ENCODE results near the gene MAPKAPK2.

DNA sequence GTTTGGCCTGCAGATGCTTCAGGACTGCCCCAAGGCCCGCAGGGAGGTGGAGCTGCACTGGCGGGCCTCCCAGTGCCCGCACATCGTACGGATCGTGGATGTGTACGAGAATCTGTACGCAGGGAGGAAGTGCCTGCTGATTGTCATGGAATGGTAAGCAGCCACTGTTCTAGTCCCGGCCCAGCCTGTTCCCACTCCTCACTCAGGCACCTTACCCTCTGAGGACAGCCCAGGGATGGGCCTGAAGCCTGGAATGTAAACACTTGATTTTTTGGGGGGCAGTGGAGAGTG, 43.9 kb downstream of the MAPKAPK2 start:
- TF ChIP-seq, protein P1, sequence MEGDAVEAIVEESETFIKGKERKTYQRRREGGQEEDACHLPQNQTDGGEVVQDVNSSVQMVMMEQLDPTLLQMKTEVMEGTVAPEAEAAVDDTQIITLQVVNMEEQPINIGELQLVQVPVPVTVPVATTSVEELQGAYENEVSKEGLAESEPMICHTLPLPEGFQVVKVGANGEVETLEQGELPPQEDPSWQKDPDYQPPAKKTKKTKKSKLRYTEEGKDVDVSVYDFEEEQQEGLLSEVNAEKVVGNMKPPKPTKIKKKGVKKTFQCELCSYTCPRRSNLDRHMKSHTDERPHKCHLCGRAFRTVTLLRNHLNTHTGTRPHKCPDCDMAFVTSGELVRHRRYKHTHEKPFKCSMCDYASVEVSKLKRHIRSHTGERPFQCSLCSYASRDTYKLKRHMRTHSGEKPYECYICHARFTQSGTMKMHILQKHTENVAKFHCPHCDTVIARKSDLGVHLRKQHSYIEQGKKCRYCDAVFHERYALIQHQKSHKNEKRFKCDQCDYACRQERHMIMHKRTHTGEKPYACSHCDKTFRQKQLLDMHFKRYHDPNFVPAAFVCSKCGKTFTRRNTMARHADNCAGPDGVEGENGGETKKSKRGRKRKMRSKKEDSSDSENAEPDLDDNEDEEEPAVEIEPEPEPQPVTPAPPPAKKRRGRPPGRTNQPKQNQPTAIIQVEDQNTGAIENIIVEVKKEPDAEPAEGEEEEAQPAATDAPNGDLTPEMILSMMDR (IDR thresholded peaks at IDR 0.05 in 4 of 5, conservative IDR thresholded peaks at IDR 0.05 in 1 of 5) = no peak
- TF ChIP-seq POLR2A (IDR thresholded peaks at IDR 0.05) = no peak
